ENCODE data around the gene CEBPB. TPM values are rescaled to one million over a fixed set of nuclear protein-coding genes. Genes with fewer than 3 reads are reported as not detected.

The CEBPB gene
- total RNA-seq, 1 experiment from 2014 or later = 183 TPM

DNA sequence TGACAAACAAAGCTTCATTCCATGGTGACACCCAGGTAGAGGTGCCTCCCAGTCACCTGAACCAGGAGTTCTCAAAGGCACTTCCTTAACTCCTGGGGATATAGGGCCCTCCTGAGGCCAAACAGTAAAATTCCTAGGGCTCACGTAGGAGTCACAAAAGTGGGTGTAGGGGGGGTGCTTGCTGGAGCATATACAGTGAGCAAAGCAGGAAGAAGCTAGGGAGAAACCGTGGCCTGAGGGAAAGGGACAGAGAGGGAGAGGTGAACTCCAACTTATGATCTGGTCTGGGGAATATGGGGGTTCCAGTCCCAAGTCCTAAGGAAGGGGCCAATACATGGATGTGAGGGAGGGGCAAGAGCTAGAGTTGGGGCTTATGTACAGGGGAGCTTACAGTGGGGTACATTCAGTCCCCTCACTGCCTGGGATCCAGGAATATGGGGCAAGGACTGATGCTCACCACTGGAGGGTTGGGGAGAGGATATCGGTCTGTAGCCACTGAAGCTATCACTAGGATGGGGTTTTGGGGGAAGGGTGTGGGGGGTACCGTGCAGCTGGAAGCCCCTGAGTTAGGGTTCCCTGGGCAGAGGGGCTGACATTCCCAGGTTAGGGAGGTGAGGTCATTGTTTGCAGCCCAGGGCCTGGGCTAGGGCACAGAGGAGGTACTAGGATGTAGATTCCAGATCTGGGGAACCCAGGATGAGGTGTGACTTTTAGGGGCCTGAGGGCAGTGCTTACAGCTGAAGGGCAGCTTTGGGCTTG lies 38.1 kb upstream of the CEBPB start:
- peaks cover 47% of the 10 kb centered on the region for H3K4me1 Mint-ChIP-seq (ENCODE audit: low read depth, unreplicated experiment)
- POLR2A ChIA-PET = interaction anchor here (0.6 to 3.9 kb wide), 12 partner anchors 8 to 236 kb away, joined by 3 to 142 read pairs (median 5); no protein-coding TSS in a partner anchor
- intact Hi-C loops (cut with micrococcal nuclease; ENCODE audit: unreplicated experiment) = loop anchor here (1.0 to 5.0 kb wide), 4 partner anchors 14 to 175 kb away; no protein-coding TSS in a partner anchor
- no peaks in the 10 kb centered on the region for H3K9me3 Mint-ChIP-seq (ENCODE audit: unreplicated experiment)
- Histone ChIP-seq H3K27me3 (replicated peaks; ENCODE audit: control insufficient read depth, insufficient read depth, low read length) (no peaks in the 10 kb centered on the region), H3K36me3 (ENCODE audit: control insufficient read depth, insufficient read depth, low read length) (peaks cover 8% of the 10 kb centered on the region; the same call in 1 of the 2 replicates), H3K4me3 (ENCODE audit: low read depth, low read length) (peak overlapping the region; percentile 96), H3K4me1 (peaks cover 32% of the 10 kb centered on the region), H3K9me3 (no peaks in the 10 kb centered on the region)
- H3K27ac Mint-ChIP-seq (ENCODE audit: unreplicated experiment) = peak overlapping the region; percentile 79
- DNase-seq = peak in 1 of 2 experiments; percentile 64
- peak overlapping the region; percentile 82 for H3K4me3 Mint-ChIP-seq (ENCODE audit: unreplicated experiment)
- TF ChIP-seq, protein P1, sequence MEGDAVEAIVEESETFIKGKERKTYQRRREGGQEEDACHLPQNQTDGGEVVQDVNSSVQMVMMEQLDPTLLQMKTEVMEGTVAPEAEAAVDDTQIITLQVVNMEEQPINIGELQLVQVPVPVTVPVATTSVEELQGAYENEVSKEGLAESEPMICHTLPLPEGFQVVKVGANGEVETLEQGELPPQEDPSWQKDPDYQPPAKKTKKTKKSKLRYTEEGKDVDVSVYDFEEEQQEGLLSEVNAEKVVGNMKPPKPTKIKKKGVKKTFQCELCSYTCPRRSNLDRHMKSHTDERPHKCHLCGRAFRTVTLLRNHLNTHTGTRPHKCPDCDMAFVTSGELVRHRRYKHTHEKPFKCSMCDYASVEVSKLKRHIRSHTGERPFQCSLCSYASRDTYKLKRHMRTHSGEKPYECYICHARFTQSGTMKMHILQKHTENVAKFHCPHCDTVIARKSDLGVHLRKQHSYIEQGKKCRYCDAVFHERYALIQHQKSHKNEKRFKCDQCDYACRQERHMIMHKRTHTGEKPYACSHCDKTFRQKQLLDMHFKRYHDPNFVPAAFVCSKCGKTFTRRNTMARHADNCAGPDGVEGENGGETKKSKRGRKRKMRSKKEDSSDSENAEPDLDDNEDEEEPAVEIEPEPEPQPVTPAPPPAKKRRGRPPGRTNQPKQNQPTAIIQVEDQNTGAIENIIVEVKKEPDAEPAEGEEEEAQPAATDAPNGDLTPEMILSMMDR (IDR thresholded peaks at IDR 0.05; ENCODE audit: insufficient read depth in 1 of 2, low read depth in 1 of 2, low read length in 1 of 2, severe bottlenecking in 1 of 2, unreplicated experiment in 1 of 2) = peak in 1 of 2 experiments; percentile 40
- H3K27me3 Mint-ChIP-seq (ENCODE audit: insufficient read depth, unreplicated experiment) = no peaks in the 10 kb centered on the region
- H3K36me3 Mint-ChIP-seq (ENCODE audit: insufficient read depth, unreplicated experiment) = peaks cover 64% of the 10 kb centered on the region
- CTCF ChIA-PET = interaction anchor here (0.5 to 5.7 kb wide), 20 partner anchors 8 to 642 kb away, joined by 3 to 106 read pairs (median 3); partner anchors contain the start of genes BCAS4 and UBE2V1
- BruUV-seq (replicated peaks) = TSS peak; percentile 48

DNA sequence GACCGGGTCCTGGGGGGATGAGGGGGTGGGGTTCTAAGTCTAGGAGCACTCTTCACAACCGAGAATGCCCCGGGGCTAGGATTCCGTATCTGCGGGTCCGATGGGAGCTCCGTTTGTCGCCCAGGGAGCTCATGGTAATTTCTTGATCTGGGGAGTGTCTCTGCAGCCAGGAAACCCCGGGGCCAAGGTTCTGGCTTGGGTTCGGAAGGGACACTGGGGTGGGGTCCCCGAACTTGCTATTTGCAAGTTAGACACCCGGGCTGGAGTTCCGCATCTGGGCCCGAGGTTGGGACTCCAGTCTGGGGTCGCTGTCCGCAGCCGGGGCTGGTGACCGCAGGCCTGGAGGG lies 37.5 kb upstream of the CEBPB start:
- CTCF ChIA-PET = interaction anchor here (0.5 to 5.7 kb wide), 14 partner anchors 15 to 642 kb away, joined by 3 to 106 read pairs (median 11); partner anchors contain the start of genes BCAS4 and UBE2V1
- Mint-ChIP-seq H3K27ac (ENCODE audit: unreplicated experiment) (peak overlapping the region; percentile 79), H3K4me1 (ENCODE audit: low read depth, unreplicated experiment) (peaks cover 47% of the 10 kb centered on the region), H3K9me3 (ENCODE audit: unreplicated experiment) (no peaks in the 10 kb centered on the region), H3K27me3 (ENCODE audit: insufficient read depth, unreplicated experiment) (no peaks in the 10 kb centered on the region), H3K4me3 (ENCODE audit: unreplicated experiment) (peak overlapping the region; percentile 82), H3K36me3 (ENCODE audit: insufficient read depth, unreplicated experiment) (peaks cover 59% of the 10 kb centered on the region)
- Histone ChIP-seq H3K4me3 (ENCODE audit: low read depth, low read length) (peak overlapping the region; percentile 96), H3K9me3 (no peaks in the 10 kb centered on the region), H3K27me3 (replicated peaks; ENCODE audit: control insufficient read depth, insufficient read depth, low read length) (no peaks in the 10 kb centered on the region), H3K4me1 (peaks cover 32% of the 10 kb centered on the region), H3K36me3 (ENCODE audit: control insufficient read depth, insufficient read depth, low read length) (peaks cover 5% of the 10 kb centered on the region; the same call in 1 of the 2 replicates)
- BruUV-seq (replicated peaks) = no TSS peak
- intact Hi-C loops (cut with micrococcal nuclease; ENCODE audit: unreplicated experiment) = loop anchor here (1.0 to 5.0 kb wide), 3 partner anchors 13 to 176 kb away; no protein-coding TSS in a partner anchor
- TF ChIP-seq, protein P1 (IDR thresholded peaks at IDR 0.05; ENCODE audit: insufficient read depth in 1 of 2, low read depth in 1 of 2, low read length in 1 of 2, severe bottlenecking in 1 of 2, unreplicated experiment in 1 of 2) = no peak
- POLR2A ChIA-PET = interaction anchor here (0.6 to 3.9 kb wide), 18 partner anchors 9 to 237 kb away, joined by 3 to 142 read pairs (median 5); no protein-coding TSS in a partner anchor
- no peak for DNase-seq

Measured in Caco-2 (cell line).